Fibroblast of lung (primary cell): ENCODE data around the gene DPP7.

ENCODE experiments used
- EZH2 ChIP-seq: IDR thresholded peaks from 2 replicates; pipeline ENCODE4 v1.5.1; 2012; ENCODE audit warnings: low read length, control low read depth, mild to moderate bottlenecking; ENCODE audit errors: missing control alignments
- TF ChIP-seq, protein P1 (sequence below), 2 donors: IDR thresholded peaks in 1 of 2; conservative IDR thresholded peaks in 1 of 2; 1 replicate in 1 of 2; 2 replicates in 1 of 2; pipeline ENCODE4 v1.5.1; 2011 to 2012; ENCODE audit warnings: low read length in 2 of 2, control low read depth in 1 of 2, inconsistent platforms in 1 of 2, low read depth in 1 of 2, mild to moderate bottlenecking in 1 of 2

- TF ChIP-seq, protein P1, sequence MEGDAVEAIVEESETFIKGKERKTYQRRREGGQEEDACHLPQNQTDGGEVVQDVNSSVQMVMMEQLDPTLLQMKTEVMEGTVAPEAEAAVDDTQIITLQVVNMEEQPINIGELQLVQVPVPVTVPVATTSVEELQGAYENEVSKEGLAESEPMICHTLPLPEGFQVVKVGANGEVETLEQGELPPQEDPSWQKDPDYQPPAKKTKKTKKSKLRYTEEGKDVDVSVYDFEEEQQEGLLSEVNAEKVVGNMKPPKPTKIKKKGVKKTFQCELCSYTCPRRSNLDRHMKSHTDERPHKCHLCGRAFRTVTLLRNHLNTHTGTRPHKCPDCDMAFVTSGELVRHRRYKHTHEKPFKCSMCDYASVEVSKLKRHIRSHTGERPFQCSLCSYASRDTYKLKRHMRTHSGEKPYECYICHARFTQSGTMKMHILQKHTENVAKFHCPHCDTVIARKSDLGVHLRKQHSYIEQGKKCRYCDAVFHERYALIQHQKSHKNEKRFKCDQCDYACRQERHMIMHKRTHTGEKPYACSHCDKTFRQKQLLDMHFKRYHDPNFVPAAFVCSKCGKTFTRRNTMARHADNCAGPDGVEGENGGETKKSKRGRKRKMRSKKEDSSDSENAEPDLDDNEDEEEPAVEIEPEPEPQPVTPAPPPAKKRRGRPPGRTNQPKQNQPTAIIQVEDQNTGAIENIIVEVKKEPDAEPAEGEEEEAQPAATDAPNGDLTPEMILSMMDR (conservative IDR thresholded peaks at IDR 0.05 in 1 of 2, IDR thresholded peaks at IDR 0.05 in 1 of 2; ENCODE audit: low read depth in 1 of 2, low read length in 2 of 2) = no peak
- TF ChIP-seq EZH2 = no peak
These were observed 13.0 kb upstream of the DPP7 start for GRCh38 chr9:137127301-137128157.
